HepG2 (cell line): ENCODE measurements around the gene TGM1. TPM values are rescaled to one million over a fixed set of nuclear protein-coding genes. Genes with fewer than 3 reads are reported as not detected.
A peak's percentile ranks its signal among the peaks of the same experiment; 100 is the strongest.

Experiments
- BORCS8-MEF2B ChIP-seq: sonication (generic); formaldehyde crosslinking; IDR thresholded peaks from 2 replicates; pipeline ENCODE4 v1.8.0; 2022; ENCODE audit warnings: mild to moderate bottlenecking, missing genetic modification reagents
- GRHL1 ChIP-seq: sonication (generic); formaldehyde crosslinking; conservative IDR thresholded peaks from 2 replicates; pipeline ENCODE4 v1.8.0; 2022; ENCODE audit warnings: missing genetic modification reagents
- MBNL3 ChIP-seq: fragments of 250-450 bp; sonication (Bioruptor Pico); conservative IDR thresholded peaks from 2 replicates; pipeline ENCODE4 v1.8.0; 2022; ENCODE audit warnings: mild to moderate bottlenecking, inconsistent platforms
- PRDM15 ChIP-seq: sonication (generic); formaldehyde crosslinking; IDR thresholded peaks from 2 replicates; pipeline ENCODE4 v1.4.0; 2020; ENCODE audit warnings: missing genetic modification reagents
- SAP130 ChIP-seq: IDR thresholded peaks from 2 replicates; pipeline ENCODE4 v1.6.1; 2016; ENCODE audit warnings: low read depth
- TRIM22 ChIP-seq: fragments of 450-650 bp; IDR thresholded peaks from 2 replicates; pipeline ENCODE4 v1.6.1; 2017
- YY1 ChIP-seq: IDR thresholded peaks from 2 replicates; pipeline ENCODE4 v1.6.1; 2011; ENCODE audit warnings: low read length, low read depth, moderate library complexity, mild to moderate bottlenecking; ENCODE audit not compliant: insufficient read depth, insufficient replicate concordance
- polyA plus RNA-seq, 8 experiments: library from polyadenylated mRNA; depleted of rRNA in 3 of 8; stranded (reverse) in 7 of 8; unstranded in 1 of 8; fragments of >200 nt; fragmentation: Illumina TruSeq in 4 of 8; extraction: Trizol in 4 of 8; gene quantifications; 2 replicates each; pipeline versions ENCODE4 v1.2.1 to v1.2.3, GENCODE V29; 2011 to 2016; ENCODE audit warnings: low read depth in 4 of 8, missing spikeins in 1 of 8, mixed read lengths in 1 of 8; ENCODE audit not compliant: insufficient read depth in 1 of 8
- total RNA-seq, 5 experiments: library from RNA; depleted of rRNA; stranded (reverse); fragments of >200 nt; fragmentation: Illumina TruSeq; extraction: Trizol; gene quantifications; 2 replicates each; pipeline ENCODE4 v1.2.3, GENCODE V29; 2016; ENCODE audit warnings: low read depth in 1 of 5
- TF ChIP-seq, protein P1 (sequence below), 2 experiments: fragments of 450-650 bp in 1 of 2; sonication (generic) in 1 of 2; formaldehyde crosslinking in 1 of 2; IDR thresholded peaks; 2 replicates each; pipeline versions ENCODE4 v1.6.1 to v1.8.0; 2016 to 2022; ENCODE audit warnings: antibody characterized with exemption in 1 of 2, mild to moderate bottlenecking in 1 of 2, missing genetic modification reagents in 1 of 2
- TF ChIP-seq, protein P2 (sequence below): sonication (generic); formaldehyde crosslinking; IDR thresholded peaks from 2 replicates; pipeline ENCODE4 v1.4.0; 2020; ENCODE audit warnings: missing genetic modification reagents, low read depth, mild to moderate bottlenecking, borderline replicate concordance

The TGM1 gene
- total and polyA plus RNA-seq, 2 of the 13 experiments (the other 11 are each of a cell fraction or from before 2014, with no cell fraction given): 3.2 to 10.6 TPM

DNA sequence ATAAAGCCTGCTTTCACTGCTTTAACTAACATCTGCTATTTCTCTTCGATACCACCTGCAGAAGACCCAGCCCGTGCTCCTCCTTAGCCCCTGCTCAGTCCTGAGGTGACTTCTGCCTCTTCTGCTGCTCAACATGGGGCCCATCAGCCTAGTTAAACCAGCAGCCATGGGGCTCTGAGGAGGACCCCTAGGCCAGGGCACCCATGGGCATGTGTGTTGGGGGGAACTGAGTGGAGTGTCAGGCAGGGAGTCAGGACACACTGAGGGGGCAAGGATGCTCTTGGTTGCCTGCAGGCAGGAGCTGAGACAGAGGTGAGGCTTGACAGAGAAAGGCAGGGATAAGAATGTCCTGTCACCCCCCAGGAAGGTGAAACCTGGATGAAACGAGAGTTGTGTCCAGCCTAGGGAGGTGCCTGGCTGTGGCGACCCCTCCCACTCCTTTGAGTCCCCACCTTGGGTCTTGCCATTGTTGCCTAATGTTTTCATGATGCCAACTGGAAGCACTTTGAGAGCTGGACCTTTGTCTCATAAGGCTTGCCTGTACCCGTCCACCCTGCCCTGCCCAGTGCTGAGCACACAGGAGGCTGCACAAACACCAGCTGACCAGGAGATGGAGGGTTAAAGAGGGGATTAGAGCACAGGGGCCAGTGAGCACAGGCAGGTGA is 21.0 kb upstream of the TGM1 start (continued):
- TF ChIP-seq, protein P1, sequence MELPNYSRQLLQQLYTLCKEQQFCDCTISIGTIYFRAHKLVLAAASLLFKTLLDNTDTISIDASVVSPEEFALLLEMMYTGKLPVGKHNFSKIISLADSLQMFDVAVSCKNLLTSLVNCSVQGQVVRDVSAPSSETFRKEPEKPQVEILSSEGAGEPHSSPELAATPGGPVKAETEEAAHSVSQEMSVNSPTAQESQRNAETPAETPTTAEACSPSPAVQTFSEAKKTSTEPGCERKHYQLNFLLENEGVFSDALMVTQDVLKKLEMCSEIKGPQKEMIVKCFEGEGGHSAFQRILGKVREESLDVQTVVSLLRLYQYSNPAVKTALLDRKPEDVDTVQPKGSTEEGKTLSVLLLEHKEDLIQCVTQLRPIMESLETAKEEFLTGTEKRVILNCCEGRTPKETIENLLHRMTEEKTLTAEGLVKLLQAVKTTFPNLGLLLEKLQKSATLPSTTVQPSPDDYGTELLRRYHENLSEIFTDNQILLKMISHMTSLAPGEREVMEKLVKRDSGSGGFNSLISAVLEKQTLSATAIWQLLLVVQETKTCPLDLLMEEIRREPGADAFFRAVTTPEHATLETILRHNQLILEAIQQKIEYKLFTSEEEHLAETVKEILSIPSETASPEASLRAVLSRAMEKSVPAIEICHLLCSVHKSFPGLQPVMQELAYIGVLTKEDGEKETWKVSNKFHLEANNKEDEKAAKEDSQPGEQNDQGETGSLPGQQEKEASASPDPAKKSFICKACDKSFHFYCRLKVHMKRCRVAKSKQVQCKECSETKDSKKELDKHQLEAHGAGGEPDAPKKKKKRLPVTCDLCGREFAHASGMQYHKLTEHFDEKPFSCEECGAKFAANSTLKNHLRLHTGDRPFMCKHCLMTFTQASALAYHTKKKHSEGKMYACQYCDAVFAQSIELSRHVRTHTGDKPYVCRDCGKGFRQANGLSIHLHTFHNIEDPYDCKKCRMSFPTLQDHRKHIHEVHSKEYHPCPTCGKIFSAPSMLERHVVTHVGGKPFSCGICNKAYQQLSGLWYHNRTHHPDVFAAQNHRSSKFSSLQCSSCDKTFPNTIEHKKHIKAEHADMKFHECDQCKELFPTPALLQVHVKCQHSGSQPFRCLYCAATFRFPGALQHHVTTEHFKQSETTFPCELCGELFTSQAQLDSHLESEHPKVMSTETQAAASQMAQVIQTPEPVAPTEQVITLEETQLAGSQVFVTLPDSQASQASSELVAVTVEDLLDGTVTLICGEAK (IDR thresholded peaks at IDR 0.05): no peak
- TF ChIP-seq, protein P1 (CRISPR knock-in tag; IDR thresholded peaks at IDR 0.05): 0 out of 2 replicates have a peak, but pooled peaks have one; percentile 0
- TF ChIP-seq PRDM15 (CRISPR knock-in tag) (no peak), TRIM22 (0 out of 2 replicates have a peak, but pooled peaks have one; percentile 23), GRHL1 (CRISPR knock-in tag) (no peak), MBNL3 (CRISPR knock-in tag) (no peak), SAP130 (CRISPR knock-in tag) (no peak), YY1 (no peak), BORCS8-MEF2B (CRISPR knock-in tag) (peak; percentile 25; the same call in 1 of the 2 replicates)
- TF ChIP-seq, protein P2, sequence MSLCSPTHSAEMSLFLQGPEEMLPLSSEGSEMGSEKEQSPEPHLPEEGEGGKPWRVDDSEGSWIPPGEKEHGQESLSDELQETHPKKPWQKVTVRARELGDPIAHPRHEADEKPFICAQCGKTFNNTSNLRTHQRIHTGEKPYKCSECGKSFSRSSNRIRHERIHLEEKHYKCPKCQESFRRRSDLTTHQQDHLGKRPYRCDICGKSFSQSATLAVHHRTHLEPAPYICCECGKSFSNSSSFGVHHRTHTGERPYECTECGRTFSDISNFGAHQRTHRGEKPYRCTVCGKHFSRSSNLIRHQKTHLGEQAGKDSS (CRISPR knock-in tag): no peak
